SK-N-SH (cell line): ENCODE data around the gene MAN1A1.

ENCODE experiments used
- RFX5 ChIP-seq: IDR thresholded peaks from 2 replicates; pipeline ENCODE4 v1.6.1; 2012; ENCODE audit warnings: mild to moderate bottlenecking, improper control_type of control experiment, low read length
- TF ChIP-seq, protein P1 (sequence below): fragments of 200-600 bp; sonication (generic); IDR thresholded peaks from 2 replicates; pipeline ENCODE4 v1.6.1; 2017; ENCODE audit warnings: antibody characterized with exemption, mild to moderate bottlenecking, moderate library complexity

DNA sequence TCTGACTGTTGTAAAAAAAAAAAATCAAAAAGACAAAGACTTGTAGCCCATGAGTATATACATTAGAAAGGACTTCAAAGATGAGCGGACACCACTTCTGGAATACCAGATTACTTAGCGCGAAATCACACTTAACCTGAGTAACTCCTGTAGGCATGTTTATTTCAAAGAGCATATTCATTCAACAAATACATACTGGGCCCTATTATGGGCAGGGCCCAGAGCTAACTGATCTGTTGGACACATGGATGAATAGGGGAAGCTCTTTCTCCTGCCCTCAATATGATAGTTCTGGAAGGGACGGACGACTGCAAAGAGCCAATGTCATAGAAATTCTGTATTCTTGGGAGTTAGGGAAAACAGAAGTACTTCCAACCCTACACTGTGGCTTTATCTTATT is 12.3 kb downstream of the MAN1A1 start:
- TF ChIP-seq RFX5 = no peak
- TF ChIP-seq, protein P1, sequence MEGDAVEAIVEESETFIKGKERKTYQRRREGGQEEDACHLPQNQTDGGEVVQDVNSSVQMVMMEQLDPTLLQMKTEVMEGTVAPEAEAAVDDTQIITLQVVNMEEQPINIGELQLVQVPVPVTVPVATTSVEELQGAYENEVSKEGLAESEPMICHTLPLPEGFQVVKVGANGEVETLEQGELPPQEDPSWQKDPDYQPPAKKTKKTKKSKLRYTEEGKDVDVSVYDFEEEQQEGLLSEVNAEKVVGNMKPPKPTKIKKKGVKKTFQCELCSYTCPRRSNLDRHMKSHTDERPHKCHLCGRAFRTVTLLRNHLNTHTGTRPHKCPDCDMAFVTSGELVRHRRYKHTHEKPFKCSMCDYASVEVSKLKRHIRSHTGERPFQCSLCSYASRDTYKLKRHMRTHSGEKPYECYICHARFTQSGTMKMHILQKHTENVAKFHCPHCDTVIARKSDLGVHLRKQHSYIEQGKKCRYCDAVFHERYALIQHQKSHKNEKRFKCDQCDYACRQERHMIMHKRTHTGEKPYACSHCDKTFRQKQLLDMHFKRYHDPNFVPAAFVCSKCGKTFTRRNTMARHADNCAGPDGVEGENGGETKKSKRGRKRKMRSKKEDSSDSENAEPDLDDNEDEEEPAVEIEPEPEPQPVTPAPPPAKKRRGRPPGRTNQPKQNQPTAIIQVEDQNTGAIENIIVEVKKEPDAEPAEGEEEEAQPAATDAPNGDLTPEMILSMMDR = no peak
